Midbrain (tissue), 1 donor: ENCODE measurements around the gene ATP13A3.
A peak's percentile ranks its signal among the peaks of the same experiment; 100 is the strongest.
"Not testable (repeated sequence)": the region's sequence is repeated elsewhere in the genome, so short reads cannot be mapped to it uniquely, and the experiment has no call there.

Experiments
- DNase-seq: peaks from one replicate; lab custom pipeline; 2025; lab: John Stamatoyannopoulos, UW

The ATP13A3 gene

DNA sequence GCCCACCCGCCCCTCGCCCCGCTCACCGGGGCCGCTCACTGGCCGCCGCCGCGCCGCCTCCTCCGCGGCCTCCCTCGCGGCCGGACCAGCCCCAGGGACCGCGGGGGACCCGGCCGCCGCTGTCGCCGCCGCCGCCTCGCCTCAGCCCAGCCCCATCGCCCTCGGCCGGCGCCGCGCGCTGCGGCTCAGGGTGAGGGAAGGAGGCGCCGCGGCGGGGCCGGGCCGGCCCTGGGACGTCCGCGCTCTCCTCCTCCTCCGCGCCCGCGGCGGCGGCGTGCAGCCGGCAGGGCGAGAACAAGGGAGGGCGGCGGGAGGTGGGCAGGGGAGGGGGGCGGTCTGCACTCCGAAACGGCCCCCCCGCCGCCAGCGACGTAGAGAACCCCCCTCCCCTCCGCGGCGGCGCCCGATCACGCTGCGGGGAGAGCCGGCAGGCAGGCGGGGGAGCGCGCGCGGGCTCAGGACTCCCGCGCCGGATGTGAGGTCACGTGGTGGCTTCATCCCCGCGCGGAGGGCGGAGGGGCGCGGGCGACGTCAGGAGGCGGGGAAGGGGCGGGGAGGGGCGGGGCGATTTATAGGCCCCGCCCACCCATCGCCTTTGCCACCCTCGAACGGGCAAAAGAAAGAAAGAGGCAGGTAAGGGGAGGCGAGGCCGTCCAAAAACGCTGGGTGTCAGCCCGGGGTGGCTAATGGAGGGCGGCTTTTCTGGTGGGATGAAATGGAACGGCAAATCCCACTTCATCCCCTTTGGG lies at the start of gene ATP13A3:
Gene ATP13A3, minus strand, starts transcription at position 463 of the 749 bp plus-strand sequence. CDS start 24,812 bp downstream, outside the sequence.
- peak; percentile 93 for DNase-seq

DNA sequence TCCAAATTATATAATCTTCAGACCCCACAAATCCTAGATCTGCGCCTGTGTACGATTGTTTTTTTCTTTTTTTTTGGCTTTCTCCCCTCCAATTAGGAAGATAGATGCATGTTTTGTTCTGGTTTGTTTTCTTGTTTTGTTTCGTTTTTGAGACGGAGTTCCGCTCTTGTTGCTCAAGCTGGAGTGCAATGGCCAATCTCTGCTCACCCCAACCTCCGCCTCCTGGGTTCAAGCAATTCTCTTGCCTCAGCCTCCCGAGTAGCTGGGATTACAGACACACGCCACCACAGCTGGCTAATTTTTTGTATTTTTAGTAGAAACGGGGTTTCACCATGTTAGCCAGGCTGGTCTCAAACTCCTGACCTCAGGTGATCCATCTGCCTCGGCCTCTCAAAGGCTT lies 48.4 kb upstream of the ATP13A3 start:
- DNase-seq: not testable (repeated sequence)

DNA sequence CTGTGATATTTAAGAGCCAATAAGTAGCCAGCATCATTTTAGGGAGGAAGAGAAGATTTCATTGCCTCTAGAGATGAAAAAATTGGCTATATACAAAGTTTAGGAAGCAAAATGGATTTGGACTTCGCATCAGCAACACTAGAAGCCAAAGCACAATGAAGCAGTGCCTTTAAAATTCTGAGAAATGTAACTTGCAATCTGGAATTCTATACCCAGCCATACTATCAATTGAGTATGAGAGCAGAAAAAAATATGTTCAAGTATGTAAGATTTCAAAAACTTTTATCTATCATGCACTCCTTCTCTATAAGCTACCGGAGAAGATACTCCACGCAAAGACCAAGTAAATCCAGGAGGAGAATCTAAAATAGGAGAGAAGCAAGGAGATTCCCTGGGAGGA lies 47.4 kb upstream of the ATP13A3 start:
- DNase-seq: no peak

DNA sequence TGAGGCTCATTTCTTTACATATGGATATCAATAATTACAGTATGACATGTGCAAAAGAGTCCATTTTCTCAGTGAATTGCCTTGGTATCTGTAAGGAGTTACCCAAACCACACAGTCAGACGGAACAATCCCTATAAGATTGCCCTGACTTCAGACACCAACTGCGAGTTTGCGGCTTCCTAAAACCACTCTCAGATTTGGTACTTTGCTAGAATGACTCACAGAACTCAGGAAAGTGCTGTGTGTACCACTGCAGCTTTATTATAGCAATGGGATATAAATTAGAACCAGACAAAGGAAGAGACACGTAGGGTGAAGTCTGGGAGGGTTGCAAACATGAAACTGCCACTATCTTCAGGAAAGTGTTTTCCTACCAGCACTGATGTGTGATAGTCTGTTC lies 45.8 kb upstream of the ATP13A3 start:
- no peak for DNase-seq

DNA sequence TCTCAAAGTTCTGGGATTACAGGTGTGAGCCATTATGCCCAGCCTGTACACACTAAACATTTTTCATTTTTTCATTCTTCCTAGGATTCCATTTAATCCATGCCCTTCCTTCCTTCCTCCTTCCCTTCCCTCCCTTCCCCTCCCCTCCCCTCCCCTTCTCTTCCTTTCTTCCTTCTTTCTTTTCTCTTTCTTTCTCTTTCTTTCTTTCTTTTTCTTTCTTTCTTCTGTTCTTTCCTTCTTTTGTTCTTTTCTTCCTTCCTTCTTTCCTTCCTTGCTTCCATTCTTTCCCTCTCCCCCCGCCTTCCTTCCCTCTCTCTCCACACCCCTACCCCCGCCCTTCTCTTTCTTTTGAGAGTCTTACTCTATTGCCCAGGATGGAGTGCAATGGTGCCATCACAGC lies 40.9 kb upstream of the ATP13A3 start:
- no peak for DNase-seq

DNA sequence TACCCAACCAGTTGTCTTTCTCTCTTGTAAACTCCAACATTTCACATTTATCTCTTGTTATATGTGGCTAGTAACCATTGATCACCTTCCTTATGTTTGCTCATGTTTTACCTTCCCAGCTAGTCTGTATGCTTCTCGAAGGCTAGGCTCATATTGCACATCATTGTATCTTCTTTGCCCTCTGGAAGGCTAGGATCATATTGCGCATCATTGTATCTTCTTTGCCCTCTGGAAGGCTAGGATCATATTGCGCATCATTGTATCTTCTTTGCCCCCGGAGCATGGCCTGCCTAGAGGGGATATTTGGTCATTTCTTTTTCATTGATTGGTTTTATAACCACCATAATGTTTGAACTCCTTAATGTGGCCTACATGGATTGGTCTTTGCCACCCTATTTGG lies 39.4 kb upstream of the ATP13A3 start:
- no peak for DNase-seq

DNA sequence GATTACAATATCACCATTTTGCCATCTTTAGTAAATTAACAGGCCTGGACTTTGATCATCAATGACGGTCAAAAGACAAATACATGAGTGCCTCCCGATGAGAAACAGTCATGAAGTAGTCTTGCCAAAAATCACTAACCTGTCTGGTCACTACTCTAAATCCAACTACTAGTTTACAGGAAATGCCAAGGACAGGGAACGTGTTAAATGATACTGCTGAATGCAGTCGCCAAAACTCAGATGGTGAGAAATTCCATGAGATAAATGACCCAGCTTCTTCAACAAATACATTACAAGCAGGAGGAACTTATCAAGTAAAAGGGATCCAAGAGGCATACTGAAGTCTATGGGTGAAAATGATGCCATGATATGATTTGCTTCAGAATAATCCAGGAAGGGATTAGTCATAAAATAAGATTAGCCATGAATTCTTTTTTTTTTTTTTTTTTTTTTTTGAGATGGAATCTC lies 35.8 kb upstream of the ATP13A3 start:
- no peak for DNase-seq

DNA sequence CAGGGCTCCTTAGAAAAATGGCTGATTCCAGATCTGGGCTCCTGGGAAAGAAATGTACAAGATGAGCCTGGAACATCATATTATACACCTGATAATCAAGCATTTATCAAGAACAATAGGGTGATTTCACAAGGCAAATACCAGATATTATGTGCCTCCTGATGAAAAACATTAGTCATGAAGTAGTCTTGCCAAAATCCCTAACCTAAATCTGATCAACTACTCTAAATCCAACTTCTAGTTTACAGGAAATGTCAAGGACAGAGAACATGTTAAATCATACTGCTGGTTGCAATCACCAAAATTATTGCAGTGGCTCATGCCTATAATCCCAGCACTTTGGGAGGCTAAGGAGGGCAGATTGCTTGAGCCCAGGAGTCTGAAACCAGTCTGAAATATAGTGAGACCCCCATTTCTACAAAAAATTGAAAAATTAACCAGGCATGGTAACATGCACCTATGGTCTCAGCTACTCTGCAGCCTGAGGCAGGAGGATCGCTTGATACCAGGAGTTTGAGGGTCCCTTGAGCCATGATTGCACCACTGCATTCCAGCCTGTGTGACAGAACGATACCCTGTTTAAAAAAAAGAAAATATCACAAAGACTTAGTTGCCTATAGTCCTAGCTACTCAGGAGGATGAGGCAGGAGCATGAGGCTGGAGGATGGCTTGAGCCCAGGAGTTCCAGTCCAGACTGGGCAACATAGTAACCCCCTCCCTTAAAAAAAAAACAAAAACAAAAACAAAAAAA lies 34.9 kb upstream of the ATP13A3 start:
- DNase-seq: no peak

DNA sequence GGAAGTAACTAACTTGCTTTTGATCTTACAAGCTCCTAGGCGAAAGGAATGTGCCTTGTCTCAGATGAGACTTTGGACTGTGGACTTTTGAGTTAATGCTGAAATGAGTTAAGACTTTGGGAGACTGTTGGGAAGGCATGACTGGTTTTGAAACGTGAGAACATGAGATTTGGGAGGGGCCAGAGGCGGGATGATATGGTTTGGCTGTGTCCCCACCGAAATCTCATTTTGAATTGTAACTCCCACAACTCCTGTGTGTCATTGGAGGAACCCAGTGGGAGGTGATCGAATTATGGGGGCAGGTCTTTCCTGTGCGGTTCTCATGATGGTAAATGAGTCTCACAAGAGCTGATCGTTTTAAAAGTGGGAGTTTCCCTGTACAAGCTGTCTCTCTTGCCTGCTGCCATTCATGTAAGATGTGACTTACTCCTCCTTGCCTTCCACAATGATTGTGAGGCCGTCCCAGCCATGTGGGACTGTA lies 33.9 kb upstream of the ATP13A3 start:
- DNase-seq: not testable (repeated sequence)

DNA sequence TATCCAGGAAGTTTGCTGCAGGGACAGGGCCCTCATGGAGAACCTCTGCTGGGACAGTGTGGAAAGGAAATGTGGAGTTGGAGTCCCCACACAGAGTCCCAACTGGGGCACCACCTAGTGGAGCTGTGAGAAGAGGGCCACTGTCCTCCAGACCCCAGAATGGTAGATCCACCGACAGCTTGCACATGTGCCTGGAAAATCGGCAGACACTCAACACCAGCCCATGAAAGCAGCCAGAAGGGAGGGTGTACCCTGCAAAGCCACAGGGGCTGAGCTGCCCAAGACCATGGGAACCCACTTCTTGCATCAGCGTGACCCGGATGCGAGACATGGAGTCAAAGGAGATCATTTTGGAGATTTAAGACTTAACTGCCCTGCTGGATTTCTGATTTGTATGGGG lies 33.4 kb upstream of the ATP13A3 start:
- not testable (repeated sequence) for DNase-seq

DNA sequence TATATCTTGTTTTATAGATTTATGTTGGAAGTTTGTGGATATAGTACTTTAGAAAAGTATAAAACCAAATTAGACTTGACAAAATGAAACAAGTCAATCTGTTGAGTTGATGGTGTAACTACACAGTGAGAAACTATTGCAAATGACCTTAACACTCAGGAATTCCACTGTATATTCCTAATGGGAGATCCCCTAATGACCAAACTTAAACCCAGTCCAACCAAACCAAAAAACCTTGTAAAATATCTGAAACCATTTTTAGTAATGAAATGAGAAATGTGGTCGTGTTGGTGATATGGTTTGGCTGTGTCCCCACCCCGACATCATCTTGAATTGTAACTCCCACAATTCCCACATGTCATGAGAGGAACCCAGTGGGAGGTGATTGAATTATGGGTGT lies 31.9 kb upstream of the ATP13A3 start:
- DNase-seq: no peak

DNA sequence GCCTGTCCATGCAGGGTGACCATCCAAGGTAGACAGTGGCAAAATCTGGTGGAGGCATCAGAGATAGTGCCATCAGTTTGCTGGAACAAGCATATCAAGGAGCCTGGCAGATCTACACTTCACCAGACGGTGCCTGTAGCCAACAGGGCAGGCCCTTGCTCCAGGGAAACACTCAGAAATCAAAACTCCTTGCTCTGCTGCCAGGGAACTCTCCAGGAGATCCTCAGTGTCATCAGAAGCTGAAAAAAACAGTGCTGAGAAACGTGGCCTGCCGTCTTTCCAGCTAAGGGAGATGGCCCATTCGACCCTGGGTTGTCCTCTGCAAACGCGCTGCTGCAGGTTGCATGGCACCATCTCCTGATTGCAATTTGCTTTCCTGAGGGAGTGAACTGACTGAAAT lies 30.5 kb upstream of the ATP13A3 start:
- DNase-seq: no peak

DNA sequence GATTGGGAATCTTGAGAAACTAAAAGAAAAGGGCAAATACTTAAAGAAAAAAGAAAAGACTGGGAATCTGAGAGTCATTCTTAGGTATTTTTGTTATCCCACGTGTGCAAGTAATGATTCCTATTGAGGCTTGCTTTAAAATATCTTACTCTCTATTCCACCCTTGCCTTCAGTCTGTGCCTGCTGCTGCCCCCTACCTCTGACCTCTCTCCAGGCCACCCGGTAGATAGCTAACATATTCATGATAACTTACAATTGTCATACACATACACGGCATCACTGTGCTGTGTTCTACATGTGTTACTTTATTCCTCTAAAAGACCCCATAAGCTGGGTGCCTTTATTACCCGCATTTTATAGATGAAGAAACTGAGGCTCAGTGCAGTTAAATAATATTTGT lies 27.8 kb upstream of the ATP13A3 start:
- DNase-seq: no peak

DNA sequence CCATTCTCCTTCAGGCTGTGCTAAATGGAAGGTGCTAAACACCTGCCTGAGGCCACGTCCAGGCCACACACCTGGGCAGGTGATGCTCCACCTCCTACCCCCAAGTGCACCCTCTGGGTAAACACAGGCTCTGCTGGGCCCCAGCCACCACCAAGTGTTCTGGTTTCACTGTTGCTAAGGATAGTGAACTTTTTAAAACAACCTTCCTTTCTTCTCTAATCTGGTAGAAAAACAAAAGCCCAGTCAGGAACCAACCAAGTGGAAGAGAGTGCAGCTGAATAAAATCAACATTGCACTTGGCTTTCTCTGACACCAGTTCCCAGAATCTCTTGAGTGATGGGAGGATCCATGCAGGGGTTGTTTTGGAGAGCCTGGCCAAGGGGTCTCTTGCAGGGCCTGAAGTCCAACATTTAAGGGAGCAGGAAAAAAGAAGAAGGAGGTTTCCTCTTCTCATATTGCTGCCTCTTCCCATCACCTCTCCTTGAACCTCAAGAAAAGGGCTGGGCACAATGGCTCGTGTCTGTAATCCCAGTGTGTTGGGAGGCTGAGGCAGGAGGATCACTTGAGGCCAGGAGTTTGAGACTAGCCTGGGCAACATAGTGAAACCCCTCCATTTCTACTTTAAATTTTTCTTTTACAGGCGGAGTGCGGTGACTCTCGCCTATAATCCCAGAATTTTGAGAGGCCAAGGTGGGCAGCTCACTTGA lies 26.2 kb upstream of the ATP13A3 start:
- DNase-seq: no peak

DNA sequence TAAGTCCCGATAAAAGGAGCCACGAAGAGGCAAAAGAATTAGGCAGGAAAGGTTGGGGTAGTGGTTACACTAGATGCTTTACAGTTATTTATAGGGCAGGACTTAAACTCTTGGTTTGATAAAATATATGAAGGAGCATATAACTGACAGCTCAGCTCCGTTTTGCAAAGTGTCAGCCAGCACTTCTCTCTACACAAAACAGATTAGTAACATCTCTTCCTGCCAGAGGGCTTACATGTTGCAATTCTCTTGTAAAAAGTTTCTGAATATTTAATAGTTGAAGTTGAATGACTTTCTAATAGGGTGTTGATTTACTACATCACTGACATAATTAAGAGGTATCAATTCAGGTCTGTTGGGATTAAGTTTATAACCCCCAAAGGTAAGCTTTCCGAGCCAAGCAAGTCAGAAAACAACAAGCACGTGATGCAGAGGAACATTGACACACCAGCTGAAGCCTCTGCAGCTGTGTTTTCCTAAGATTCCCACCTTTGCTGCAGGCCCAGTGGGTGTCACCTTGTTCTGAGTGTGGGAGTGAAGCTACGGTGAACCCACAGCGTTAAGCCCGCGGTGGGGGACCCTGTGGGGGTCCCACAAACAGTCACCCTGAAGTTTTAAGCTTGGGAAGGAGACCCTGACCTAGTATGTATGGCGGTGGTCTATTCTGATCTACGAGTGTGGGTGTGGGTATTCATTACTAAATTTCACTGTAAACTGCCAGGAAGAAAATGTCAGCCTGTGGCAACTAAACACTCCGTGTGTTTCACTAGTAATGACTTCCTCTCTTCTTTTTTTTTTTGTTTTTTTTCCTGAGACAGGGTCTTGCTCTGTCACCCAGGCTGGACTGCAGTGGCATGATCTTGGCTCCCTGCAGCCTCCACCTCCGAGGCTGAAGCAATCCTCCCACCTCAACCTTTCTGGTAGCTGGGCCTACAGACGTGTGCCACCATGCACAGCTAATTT lies 22.0 kb upstream of the ATP13A3 start:
- DNase-seq: no peak

DNA sequence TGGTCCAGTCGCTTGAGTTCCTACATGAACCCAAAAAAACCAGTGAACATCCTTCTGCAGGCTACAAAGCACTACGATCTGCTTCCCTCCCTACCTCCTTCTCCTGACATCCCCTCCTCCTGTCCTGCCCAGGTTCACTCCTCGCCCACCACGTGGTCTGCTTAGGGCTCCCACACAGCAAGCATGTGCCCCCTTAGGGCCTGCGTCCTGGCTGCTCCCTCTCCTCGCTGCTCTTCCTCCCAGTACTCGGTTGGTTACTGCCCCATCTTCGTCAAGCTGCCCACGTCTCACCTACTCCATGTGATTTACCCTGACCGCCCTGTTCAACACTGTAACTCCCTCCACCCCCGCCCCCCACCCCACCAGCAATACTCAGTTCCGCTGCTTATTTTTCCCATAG lies 20.8 kb upstream of the ATP13A3 start:
- DNase-seq: no peak

DNA sequence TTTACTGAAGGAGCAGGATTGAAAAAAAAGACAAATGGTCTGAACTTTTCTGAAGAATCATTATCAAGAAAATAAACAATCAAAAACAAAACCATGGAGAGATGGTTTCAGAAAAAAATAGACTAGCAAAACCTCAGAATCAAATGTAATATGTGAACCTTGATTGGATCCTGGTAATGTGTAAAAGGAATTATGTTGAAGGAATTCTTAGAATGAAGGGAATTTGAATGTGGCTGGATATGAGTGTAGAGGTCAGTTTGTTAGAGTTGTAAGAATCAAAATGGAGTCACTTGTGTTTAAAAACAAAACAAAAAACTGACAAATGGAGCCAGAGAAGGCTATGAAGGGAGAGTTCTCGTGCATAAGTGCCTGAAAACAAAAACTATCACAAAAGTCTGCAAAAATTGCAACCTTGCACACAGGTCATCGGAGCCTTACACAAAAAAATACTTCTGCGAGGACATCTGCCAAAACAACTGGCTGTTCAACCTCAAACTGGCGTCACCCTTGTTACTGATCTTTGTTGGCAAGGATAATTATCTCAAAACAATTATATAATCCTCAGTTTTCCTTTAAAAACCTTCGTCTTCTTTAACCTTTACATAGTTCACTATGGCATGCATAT lies 19.1 kb upstream of the ATP13A3 start:
- no peak for DNase-seq

DNA sequence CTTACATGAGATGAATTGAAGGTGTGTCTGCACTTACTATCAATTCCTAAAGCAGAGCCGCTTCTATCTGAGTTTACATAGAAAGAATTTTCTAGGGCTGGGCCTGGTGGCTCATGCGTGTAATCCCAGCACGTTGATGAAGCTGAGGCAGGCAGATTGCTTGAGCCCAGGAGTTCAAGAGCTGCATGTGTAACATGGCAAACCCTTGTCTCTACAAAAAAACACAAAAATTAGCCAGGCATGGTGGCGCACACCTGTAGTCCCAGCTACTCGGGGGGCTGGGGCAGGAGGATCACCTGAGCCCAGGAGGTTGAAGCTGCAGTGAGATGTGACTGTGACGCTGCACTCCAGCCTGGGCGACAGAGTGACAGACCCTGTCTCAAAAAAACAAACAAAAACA lies 18.1 kb upstream of the ATP13A3 start:
- no peak for DNase-seq

DNA sequence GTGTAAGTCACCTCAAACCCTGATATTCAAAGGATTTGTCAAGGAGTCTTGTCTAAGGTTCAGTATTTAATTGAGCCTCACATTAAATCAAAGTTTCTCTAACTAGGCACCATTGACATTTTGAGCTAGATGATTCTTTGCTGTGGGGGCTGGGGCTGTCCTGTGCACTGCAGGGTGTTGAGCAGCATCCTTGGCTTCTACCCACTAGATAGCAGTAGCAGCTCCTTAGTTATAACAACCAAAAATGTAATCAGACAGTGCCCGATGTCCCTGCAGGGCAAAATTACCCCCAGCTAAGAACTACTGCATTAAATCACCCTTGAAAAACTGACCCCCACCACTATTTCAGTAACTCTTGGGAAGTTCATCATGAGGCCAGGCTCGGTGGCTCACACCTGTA lies 17.3 kb upstream of the ATP13A3 start:
- no peak for DNase-seq

DNA sequence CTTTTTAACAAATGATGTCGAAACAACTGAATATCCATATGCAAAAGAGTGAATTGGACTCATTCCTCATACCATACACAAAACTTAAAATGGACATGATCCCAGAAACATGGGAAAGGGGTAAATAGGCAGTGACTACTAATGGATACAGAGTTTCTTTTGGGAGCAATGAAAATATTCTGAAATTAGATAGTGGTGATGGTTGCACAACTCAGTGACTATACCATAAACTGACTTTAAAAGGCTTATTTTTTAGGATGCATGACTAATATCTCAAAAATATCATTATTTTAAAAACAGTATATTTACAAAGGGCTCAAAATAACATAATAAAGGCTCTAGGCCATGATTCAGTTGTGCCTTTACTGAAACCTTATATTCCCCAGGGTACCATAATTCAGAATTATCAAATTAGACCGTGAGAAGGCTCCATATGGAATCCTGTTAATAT lies 16.3 kb upstream of the ATP13A3 start:
- DNase-seq: no peak

DNA sequence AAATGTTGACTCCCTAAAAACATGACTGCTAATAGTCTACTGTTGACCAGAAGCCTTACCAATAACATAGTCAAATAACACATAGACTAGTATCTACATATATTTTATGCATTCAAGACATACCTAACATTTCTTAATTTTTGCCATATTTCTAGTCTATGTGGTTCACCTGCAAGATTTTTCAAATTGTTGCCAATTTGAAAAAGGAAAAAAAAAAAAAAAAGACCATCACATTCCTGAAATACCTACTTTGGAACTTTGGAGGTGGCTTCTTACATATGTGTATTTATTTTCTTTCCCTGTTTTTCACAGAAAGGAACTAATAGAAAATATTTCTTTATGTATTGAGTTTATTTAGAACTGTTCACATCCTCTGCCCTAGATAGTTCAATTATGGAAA lies 13.4 kb upstream of the ATP13A3 start:
- no peak for DNase-seq
